Epithelial cell of prostate (primary cell): ENCODE results near the gene PBX1.

ENCODE experiments used
- DNase-seq: peaks from one replicate; pipeline ENCODE4 v3.0.0-alpha.2; 2011; ENCODE audit warnings: low read depth, low spot score
- H3K27ac ChIP-seq: fragments of 450-650 bp; 2 replicates; pipeline ENCODE4 v1.5.1; 2017; ENCODE audit warnings: mild to moderate bottlenecking

The PBX1 gene

DNA sequence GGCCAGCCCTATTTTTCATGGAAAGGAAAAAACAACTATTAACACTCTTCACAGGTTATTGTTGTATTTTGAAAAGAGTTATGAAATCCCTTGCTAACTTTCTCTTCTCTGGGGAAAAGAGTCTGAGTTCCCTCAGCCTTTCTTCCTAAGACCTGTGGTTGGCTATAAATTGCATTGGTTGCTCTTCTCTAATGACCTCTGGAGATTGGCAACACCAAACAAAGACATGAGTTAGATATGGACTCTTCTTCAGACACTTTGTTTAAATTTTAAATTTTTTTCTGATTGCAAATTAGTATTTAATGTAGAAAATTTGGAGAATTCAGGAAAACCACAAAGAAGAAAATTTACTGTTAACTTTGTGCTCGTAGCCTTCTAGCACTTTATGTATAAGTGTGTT, 275.7 kb downstream of the PBX1 start:
- no peak for DNase-seq
- H3K27ac ChIP-seq = no peak overlapping the region

DNA sequence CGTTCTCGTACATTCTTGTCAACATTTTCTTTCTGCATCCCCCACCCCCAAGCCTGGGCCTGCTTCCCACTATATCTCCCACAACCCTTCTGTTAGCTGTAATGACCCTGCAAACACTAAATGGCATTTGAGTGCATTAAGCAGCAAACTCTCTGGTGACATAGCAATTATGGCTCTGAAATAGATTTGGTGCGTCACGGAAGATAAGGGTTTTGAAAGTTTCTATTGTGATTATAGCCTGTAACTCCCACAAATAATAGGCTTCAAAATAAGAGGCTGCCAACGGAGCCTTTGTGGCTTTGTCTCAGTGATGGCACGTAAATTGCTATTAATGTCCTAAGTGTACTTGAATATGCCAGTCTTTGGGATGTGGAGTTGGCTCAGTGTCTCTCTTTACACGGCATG, 277.6 kb downstream of the PBX1 start:
- H3K27ac ChIP-seq = no peak overlapping the region
- DNase-seq = no peak

DNA sequence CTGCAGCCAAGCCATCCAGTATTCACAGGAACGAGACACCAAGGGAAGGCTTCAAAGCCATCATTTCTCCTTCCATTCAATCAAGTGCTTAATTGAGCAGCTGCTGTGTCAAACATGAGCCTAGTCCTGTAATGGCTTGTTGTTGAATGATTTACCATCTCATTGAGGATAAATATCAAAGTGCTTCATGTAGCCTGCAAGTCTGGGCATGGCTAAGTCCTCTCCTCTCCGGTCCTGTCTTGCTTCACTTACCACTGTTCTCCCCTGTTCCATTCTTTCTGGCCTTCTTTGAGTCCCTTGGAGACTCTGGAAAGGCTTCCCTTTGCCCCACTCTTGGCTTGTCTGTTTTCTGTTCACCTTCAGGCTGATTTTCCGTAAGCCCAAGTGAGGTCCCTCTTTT, 279.8 kb downstream of the PBX1 start:
- peak; percentile 29 for DNase-seq
- no peak overlapping the region for H3K27ac ChIP-seq

DNA sequence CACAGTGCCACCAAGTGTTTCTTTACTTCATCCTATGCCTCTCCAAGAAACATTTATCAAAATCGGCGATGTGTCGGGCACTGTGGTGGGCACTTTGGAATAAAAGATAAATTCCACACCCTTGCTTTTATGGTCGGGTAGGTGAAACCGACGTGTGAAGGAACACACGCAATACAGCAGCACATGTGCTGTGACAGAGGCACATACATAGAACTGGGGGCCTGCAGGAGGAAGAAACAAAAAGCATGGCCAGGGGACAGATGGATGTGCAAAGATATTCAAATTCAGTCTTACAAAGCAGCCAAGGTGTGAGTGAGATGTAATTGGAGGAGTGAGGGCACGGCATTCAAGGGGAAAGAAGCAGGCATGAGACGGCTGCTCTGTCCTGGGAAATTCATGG, 282.0 kb downstream of the PBX1 start:
- DNase-seq = no peak
- no peak overlapping the region for H3K27ac ChIP-seq

DNA sequence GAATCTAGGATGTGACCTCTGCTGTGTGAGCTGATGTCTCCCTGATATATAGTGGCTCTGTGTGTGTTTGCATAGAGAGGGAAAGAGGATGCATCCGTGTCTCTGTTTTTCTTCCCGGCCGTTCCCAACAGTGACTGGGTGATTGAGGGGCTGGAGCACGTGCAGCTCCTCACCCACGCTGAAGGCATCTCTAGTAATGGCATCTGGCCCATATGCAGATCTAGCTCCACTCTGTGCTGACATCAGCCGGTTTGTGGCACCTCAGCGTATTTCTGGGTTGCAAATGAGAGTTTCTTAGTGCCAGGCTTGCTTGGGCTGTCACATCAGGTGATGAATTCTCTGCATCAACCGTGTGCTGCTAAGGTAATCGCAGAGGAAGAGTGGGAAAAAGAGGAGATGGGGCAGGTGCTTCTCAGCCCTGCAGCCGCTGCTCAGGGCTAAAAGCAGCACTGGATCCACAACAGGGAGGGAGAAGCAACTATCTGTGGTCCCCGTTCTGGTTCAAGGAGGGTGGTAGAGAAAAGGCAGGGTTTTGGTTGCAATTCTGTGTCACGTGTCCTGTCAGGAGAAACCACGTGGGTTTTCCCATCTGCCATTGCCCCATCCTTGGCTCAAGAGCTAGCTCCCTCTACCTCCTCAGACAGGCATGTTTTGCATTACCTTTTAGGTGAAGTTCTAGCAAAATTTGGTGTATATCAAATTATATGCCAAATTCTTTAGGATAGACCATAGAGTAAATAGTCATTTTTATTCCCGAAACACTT, 282.9 kb downstream of the PBX1 start:
- H3K27ac ChIP-seq = no peak overlapping the region
- no peak for DNase-seq

DNA sequence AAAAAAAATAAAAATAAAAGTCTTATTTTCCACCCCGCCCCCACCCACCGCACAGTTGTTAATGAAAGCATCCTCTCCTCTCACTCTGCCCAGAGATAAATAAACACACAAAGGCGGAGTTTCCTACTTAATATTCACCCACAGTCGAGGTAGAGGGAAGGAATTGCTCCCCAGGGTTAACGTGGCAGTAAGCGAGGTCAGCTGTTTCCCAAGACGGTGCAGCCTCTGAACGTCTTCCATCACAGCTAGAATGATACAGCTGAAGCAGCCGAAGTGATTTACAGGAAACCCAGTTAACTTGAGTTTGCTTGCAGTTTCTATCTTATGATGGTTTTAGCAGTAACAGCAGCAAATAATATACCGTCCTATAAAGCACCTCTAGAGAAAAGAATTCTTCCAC, 283.9 kb downstream of the PBX1 start:
- H3K27ac ChIP-seq = no peak overlapping the region
- DNase-seq = no peak

DNA sequence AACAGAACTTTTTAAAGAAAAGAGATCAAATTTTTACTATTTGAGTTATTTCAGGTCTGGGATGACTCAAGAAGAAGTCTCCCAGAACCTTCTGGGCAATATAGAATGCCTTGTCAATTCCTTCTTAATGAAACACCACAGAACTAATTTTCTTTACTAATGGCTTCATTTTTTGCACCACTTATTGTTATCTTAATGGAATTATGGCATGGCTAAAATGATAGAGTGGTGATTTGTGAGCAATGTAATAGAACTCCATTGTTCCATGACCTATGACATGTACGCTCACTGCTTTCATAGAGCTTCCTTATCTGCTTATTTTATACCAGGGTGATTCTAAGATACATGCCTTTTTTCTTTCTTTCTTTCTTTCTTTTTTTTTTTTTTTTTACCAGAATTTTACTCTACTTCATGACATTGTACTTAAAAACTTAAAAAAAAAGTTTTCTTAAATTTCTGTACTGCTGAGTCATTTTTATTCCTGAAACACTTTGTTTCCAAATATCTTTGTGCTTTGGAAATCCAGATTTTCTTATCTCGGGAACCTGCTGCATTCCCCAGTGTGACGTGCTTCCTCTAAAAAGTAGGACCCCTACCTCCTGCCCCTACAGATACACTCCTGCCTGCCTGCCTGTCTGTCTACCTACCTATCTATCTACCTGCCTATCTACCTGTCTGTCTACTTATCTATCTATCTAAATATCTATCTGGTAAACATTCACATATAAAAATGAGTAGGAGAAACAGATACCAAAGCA, 284.9 kb downstream of the PBX1 start:
- no peak for DNase-seq

DNA sequence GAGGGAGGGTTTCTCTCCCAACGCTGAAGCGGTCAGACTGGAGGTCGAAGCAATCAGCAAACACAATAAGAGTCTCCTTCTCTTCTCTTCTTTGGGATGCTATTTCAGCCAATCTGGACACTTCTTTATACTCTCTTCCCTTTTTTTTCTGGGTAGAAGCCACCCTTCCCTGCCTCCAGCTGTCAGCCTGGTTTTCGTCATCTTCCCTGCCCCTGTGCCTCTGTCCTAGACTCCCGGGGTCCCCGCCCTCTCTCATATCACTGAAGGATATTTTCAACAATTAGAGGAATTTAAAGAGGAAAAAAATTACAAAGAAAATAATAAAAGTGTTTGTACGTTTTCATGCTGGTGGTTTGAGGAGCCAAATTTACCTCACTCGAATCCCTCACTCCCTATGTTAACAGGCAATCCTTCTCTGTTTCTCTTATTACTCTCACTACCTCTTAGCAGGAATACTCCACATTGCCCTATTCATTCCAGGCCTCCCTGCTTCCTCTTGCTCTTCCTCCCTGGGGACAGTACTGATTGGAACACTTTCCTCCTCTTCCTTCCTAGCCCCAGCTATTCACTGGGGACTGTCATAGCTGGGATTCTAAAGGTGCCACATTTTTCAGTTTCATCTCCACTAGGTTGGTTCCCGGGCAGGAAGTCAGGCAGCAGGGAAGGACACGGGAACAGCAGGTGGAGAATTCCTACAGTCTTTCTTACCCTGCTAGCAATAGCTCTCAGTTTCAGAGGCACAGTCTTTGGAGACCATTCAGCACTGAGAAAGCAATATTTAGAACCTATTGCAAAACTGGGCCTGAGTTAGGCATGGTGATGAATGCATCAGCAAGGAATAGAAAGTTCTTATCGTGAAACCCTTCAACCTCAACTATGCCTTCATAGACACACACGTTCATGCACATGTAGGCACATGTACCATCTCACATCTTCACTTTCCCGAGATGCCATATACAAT, 288.0 kb downstream of the PBX1 start:
- no peak for DNase-seq
- no peak overlapping the region for H3K27ac ChIP-seq

More for the DNA sequence above, 284.9 kb downstream of the PBX1 start:
- H3K27ac ChIP-seq = no peak overlapping the region

DNA sequence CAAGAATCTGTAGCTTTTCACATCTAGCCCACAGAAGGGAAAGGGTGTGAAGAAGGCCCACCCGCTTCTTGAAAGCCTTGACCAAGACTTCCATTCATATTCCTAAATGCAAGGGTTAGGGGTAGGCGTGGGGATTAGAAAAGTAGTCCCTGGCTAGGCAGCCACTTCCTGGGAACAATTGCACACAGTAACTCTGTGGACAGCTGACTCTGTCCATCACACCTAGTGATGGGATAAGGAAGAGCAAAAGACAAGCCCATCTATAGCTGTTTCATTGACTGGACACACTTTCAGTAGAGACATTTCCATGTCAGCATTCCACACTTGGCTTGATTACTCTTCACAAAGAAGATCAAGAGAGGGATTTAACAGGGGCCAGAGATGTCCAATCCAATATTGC, 294.2 kb downstream of the PBX1 start:
- no peak for DNase-seq
- no peak overlapping the region for H3K27ac ChIP-seq

DNA sequence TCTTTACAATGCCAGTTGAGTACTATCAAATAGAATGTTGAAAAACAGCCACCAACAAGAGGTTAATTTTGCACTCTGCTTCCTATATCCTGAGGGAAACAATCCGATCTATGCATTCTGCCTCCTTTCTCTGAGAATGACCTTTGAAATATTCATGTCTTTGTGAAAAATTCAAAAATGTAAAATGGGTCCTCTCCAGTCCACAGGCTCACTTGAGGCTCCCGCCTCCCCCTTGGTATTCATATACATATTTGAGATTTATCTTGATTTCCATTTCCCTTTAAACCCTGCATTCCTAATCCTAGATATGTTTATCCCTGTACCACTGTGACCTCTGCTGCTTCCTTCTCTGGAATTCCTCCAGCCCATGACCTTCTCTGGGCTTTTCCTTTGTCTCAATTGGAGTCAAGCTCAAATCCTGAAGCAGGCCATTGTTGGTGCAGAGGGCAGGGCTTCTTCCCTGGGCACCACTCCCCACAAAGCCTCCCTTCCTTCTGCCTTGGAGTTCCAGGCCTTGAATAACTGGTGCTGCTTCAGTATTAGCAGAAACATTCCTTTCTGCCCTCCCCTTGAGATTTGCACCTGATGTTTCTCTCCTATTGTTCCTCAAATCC, 296.8 kb downstream of the PBX1 start:
- no peak overlapping the region for H3K27ac ChIP-seq
- no peak for DNase-seq

DNA sequence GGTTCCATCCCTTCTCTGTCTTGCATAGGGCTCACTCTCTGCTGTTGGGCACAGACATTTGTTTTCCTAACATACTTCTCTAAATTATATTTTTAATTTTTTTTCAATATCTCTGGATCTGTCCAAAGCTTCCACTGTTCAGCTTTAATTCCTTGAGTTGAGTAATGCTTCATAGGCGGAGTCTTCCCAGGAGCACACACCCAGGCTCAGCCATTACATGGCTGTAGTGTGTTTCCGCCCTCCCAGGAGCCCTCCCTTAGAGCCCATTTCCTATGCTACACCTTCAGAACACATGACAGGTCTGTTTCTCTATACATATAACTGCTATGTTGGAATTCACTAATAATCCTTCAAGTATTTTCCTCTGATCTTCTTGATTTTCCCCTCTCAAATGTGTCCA, 297.4 kb downstream of the PBX1 start:
- no peak overlapping the region for H3K27ac ChIP-seq
- DNase-seq = no peak

DNA sequence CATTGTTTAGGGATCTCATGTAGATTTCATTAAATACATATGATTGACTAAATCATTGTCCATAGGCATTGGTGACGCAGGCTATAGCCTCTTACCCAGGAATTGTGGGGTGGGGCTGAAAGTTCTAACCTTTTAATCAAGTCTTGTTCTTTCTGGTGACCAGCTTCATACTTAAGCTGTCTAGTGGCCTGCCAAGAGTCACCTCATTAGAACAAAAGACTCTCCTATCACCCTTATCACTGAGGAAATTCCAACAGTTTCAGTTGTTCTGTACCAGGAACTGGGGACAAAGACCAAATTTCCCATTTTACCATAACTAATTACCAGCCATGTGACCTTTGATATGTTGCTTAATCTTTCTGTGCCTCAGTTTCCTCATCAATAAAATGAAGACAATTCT, 298.5 kb downstream of the PBX1 start:
- no peak for DNase-seq
- no peak overlapping the region for H3K27ac ChIP-seq

DNA sequence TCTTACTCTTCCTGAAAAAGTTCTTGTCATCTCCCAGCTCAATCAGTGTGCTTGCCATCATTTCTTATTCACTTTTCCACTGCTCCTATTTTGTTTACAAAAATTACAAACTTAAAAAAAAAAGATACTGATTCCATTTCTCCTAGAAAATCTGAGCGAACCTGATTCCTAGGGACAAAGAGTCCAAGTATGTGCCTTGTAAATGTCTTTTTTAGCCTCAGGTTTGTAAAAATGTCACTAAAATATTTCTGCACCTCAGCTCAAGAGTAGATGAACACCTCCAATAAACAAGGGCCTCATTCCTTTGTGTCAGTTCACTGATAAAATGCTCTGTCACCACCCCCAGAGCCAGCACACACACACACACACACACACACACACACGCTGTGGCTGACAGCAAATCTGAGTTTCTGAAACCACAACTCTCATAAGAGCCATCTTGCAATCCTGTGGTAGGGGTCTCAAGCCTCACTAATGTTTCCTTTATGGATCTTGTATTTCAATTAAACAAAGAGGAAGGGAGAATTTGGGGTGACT, 299.2 kb downstream of the PBX1 start:
- no peak for DNase-seq
- no peak overlapping the region for H3K27ac ChIP-seq

DNA sequence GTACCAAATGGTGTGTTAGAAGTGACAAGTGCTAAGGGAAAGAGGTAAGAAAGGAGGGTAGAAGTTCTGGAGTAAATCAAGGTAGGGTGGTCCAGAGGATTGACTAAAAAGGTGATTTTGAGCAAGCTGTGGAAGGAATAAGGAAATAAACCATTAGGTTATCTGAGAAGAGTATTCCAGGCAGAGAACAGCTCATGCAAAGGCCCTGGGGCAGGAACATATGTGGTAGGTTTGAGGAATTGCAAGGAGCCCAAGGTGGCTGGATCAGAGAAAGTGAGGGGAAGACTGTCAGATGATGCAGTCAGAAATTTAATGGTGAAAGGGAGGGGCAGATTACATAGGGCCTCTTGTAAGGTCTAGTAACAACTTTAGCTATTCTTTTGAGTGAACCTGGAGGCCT, 302.6 kb downstream of the PBX1 start:
- no peak for DNase-seq
- H3K27ac ChIP-seq = no peak overlapping the region

DNA sequence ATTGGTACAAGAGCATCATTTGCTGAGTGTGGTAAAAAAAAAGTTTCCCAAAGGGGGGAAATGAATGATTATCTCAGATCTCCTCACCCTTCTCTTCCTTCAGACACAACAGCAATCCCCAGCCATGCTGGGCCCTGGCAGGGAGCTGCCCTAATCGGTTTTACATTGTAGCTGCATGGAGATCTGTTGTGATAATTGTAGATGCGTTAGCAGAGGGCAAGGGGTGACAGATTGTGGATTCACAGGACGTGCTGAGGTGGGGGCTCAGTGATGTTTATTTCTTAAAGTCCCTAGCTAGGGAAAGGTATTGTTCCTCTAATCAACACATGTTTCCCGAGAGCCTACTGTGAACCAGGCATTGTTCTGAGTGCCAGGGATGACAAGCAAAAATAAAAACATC, 304.1 kb downstream of the PBX1 start:
- DNase-seq = no peak
- no peak overlapping the region for H3K27ac ChIP-seq

DNA sequence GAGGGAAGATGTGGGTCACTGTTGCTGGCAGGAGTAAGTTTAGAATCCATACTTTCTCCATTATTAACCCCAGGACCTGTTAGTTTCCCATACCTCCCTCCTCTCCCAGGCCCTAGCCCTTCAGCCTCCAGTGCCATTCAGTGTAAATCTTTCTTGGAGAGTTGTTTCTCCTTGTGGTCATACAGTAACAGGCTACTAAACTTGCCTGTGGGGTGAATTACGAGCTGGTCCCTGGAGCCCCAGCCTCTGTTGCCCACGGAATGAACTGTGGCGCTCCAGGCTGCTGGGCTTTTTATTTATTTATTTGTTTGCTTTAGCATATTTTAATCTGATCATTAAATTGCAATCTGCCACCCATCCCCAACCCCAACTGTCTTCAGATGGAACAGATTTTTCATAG, 305.2 kb downstream of the PBX1 start:
- no peak overlapping the region for H3K27ac ChIP-seq
- DNase-seq = no peak

DNA sequence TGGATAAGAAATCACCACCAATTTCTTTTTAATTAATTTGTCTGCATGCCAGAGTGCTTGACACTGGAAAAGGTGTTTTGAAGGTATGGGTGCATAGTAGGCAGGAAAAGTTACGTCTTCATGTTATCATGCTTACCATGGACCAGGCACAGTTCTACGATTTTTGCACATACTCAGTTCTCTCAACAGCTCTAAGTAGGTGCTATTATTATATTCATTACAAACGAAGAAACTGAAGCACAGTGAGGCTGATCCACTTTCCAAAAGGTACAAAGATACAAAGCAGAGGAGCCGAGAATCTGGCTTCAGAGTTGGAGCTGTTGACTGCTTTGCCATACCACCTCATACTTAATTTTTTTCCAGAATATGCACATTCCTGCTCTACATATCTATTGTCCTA, 306.4 kb downstream of the PBX1 start:
- no peak overlapping the region for H3K27ac ChIP-seq
- no peak for DNase-seq

DNA sequence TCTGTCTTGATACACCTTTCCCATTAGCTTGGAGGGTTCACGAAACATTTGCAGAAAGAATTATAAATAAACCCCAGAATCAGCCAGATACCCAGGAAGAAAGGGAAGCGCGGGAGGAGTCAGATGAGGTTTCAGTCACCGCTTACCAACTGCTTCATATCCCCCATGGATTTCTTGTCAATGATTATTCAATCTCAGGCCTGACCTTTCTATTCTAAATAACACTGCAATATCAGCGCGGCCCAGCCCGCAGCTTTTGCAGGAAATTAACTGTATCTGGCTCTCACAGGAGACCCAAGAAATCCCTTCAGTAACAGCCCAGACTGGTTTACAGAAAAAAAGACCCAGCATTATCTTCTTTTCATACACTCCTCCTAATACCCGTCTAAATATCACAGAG, 308.6 kb downstream of the PBX1 start:
- no peak overlapping the region for H3K27ac ChIP-seq
- DNase-seq = no peak

DNA sequence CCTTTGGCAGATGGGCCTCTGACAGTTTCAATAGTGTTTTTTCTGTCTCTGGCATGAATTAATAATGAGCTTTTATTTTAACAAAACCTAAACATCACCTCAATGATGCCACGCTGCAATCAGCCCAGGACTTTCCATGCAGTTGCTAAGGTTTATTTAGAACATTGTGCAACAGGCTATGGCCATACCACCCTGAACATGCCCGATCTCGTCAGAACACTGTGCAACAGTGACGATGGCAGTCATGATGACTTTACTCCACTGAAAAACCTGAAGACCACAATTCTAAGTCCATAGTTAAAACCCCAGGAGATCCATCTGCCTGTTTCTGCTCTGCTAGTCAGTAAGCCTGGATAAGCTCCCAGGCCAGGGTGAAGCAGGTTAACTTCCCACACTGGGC, 310.0 kb downstream of the PBX1 start:
- H3K27ac ChIP-seq = no peak overlapping the region
- no peak for DNase-seq

DNA sequence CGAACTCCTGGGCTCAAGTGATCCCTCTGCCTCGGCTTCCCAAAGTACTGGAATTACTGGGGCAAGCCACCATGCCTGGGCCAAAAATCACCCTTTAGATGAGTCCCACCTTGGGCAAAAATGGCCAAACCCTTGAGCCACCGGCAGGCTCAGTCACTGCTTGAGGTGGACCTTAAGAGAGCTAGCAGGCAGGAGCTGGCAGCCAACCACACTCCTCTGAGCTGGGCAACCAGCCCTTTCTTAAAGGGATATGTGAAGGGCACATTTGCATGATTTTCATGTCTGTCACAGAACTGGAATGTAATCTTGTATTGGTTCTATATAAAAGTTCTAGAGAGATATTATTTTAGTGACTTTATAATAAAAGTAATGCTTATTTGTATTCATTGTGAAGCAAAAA, 316.5 kb downstream of the PBX1 start:
- DNase-seq = no peak
- no peak overlapping the region for H3K27ac ChIP-seq
